H54 (cell line): ENCODE data around the gene FRRS1.
"Not testable (repeated sequence)": the region's sequence is repeated elsewhere in the genome, so short reads cannot be mapped to it uniquely, and the experiment has no call there.

Source experiments
- DNase-seq: peaks from one replicate; pipeline ENCODE4 v3.0.0; 2011; ENCODE audit warnings: low spot score, mixed read lengths; ENCODE audit not compliant: insufficient read length
- FAIRE-seq: peaks from 3 replicates; lab custom pipeline; 2011; peaks lifted over from hg19 to GRCh38; lab: Jason Lieb, UNC
- POLR2A ChIP-seq: IDR thresholded peaks from 2 replicates; pipeline ENCODE4 v1.6.1; 2011; ENCODE audit warnings: low read depth, mild to moderate bottlenecking, low read length

Gene FRRS1

DNA sequence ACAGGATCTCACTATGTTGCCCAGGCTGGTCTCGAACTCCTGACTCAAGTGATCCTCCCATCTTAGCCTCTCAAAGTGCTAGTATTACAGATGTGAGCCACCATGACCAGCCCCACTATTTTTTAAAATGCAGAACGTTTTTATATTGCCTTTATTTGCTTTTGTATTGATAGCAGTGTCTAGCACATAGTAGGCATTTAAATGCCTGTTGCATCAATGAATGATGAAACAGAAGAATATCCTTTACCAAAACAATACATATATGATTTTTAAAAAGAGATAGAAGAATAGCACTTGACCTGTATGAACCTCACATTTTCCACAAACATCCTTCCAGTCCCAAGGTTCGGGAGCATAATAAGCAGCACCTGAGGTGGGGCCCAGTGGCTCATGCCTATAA lies 16.5 kb upstream of the FRRS1 start:
- DNase-seq (no peak), FAIRE-seq (no peak)
- no peak for TF ChIP-seq POLR2A

DNA sequence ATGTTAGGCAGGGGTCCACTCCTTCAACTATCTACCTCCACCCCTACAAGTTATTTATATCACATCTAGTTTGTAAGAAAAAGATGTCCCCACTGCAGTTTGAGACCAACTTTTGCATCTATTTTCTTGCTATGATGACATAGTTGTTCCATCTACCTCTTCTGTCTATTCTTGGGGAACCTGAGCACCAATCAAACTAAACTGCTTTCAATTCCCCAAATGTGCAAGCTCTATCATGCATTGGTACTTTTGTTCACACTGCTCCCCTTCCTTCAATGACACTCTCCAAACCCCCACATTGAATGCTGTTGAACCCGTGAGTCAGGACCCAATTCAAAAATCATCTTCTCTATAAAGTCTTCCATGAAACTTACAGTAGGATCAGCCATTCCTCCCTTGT lies 16.0 kb upstream of the FRRS1 start:
- no peak for DNase-seq
- no peak for FAIRE-seq
- TF ChIP-seq POLR2A: no peak

GRCh38 chr1:99781798-99782197 lies 15.4 kb upstream of the FRRS1 start:
- no peak for DNase-seq
- no peak for TF ChIP-seq POLR2A
- FAIRE-seq: no peak

GRCh38 chr1:99777752-99778151 lies 11.3 kb upstream of the FRRS1 start:
- DNase-seq (no peak), FAIRE-seq (peak; percentile 69)
- TF ChIP-seq POLR2A: no peak

DNA sequence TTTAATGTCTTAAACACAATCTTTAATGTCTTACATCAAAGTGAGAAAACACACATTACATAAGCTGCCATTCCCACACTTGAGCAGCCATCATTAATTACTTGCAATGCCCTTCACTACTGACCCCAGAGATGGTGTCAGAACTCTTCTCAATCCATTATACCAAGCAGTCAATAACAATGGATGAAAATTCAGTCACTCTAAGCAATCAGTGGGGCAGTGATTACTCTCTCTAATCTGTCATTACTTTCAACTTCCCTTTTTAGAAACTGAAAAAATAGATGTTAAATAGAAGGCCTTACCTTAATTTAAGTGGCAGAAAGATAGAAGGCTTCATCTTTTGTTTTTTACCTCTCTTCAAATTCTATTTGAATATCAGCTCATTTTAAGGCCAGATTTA lies 9.7 kb upstream of the FRRS1 start:
- DNase-seq (no peak), FAIRE-seq (no peak)
- TF ChIP-seq POLR2A: no peak

GRCh38 chr1:99772809-99773208 lies 6.4 kb upstream of the FRRS1 start:
- TF ChIP-seq POLR2A: no peak
- FAIRE-seq (no peak), DNase-seq (no peak)

- DNase-seq (no peak), FAIRE-seq (no peak)
- TF ChIP-seq POLR2A: no peak
Measured at GRCh38 chr1:99771513-99771918, 5.1 kb upstream of the FRRS1 start.

- DNase-seq: no peak
- no peak for FAIRE-seq
- no peak for TF ChIP-seq POLR2A
Measured at GRCh38 chr1:99768524-99769245, 2.2 kb upstream of the FRRS1 start.

DNA sequence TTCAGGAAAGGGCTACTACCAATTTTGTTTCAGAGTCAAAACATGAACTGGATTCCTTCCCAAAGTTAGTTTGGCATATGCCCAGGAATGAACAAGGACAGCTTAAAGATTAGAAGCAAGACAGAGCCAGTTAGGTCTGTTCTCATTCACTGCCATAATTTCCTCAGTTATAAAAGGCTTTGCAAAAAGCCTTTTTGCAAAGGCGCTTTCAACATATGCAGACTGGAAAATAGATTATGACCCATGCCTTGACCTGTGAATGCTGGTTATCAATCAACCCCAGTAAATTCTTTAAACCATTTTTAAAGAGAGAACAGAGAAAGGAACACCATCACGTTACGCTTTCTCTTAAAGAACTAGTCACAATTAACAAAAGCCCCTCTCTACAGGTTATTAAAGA lies 1.7 kb upstream of the FRRS1 start:
- DNase-seq (no peak), FAIRE-seq (no peak)
- TF ChIP-seq POLR2A: no peak

- no peak for TF ChIP-seq POLR2A
- DNase-seq (no peak), FAIRE-seq (no peak)
Measured at GRCh38 chr1:99764909-99765308, 1.5 kb downstream of the FRRS1 start.

DNA sequence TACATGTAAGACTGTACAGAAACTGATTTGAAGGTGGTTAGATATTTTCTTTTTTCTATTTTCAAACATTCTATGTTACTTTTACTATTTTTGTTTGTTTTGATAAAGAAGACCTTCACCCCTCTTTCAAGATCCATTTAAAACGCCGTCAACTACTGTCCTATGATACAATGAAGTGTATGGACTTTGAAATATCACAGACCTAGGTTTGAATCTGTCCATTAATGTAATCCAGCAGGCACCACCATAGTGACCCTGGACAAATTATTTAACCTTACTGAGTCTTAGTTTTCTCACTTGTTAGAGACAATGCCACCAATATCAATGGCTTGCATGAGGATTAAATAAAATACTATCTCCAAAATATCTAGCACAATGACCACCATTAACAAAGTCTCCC lies 2.0 kb downstream of the FRRS1 start:
- no peak for FAIRE-seq
- no peak for DNase-seq
- no peak for TF ChIP-seq POLR2A

DNA sequence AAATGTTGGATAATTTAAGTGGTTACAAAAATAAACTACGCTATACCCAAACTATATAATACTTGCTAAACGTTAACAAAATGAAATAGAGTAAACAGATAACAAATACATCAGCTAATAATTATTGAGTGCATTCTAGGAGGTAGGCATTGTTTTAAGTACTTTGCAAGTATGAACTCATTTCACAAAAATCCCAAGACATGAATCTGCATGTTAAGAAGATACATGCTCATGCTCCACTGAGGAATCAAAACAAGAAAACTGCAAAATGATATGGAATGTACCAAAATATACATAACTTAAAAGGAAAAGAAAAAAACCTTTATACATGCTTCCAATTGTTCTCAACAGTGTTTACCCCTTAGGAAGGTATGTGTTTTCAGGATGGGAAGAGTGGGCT lies 2.5 kb downstream of the FRRS1 start:
- FAIRE-seq (no peak), DNase-seq (no peak)
- TF ChIP-seq POLR2A: no peak

GRCh38 chr1:99761774-99762173 lies 4.7 kb downstream of the FRRS1 start:
- FAIRE-seq: no peak
- no peak for TF ChIP-seq POLR2A
- DNase-seq: no peak

DNA sequence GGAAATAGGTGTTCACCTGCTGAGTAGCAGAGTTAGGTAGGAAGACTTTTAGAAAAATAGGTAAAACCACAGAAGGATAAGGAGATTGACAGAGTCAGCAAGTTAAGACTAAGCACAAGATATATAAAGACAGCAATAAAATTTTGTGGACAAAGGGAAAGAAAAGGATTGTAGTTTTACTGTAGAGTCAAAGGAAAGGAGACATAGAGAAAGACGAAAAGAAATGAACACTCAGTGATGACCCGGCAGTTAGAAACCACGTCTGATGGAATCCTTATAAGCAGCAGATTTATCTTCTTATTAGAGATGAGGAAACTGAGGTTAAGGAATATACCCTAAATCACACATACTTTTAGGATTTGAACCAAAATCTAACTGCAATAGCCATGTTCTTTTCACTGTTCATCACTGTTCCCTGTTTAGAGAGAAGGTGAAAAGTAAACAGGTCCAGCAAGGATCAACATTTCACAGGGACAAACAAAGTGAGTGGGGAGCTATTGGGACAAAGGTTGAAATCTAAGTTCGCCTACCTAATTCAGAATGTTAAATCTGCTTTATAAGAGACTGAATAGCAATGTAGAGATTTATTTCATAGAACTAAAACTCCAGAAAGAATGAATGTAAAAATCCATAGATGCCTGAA lies 6.8 kb downstream of the FRRS1 start:
- TF ChIP-seq POLR2A: no peak
- DNase-seq (no peak), FAIRE-seq (no peak)

DNA sequence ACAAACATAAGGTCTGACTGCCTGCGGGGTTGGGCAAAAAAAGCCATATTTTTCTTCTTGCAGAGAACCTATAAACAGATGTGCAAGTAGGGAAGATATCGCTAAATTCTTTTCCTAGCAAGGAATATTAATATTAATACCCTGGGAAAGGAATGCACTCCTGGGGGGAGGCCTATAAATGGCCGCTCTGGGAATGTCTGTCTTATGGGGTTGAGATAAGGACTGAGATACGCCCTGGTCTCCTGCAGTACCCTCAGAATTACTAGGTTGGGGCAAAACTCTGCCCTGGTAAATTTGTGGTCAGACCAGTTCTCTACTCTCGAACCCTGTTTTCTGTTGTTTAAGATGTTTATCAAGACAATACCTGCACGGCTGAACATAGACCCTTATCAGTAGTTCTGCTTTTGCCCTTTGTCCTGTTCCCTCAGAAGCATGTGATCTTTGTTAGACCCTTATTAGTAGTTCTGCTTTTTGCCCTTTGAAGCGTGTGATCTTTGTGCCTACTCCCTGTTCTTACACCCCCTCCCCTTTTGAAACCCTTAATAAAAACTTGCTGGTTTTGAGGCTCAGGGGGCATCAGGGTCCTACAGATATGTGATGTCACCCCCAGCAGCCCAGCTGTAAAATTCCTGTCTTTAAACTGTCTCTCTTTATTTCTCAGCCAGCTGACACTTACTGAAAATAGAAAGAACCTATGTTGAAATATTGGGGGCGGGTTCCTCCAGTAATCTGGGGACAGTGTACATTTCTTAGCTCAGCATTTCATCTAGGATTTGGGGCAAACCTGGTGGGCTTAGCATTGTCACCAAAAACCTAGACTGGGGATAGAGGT lies 7.5 kb downstream of the FRRS1 start:
- FAIRE-seq, DNase-seq: not testable (repeated sequence)
